Ovary (tissue), 9 donors: Measurements from ENCODE around the gene UNC45B. TPM values are rescaled to one million over a fixed set of nuclear protein-coding genes. Genes with fewer than 3 reads are reported as not detected.
"Not testable (repeated sequence)": the region's sequence is repeated elsewhere in the genome, so short reads cannot be mapped to it uniquely, and the experiment has no call there.

Source experiments
- DNase-seq, 5 donors: peaks; one replicate each; pipeline ENCODE4 v3.0.0-alpha.2; 2019 to 2020
- H3K27ac ChIP-seq, 2 donors: fragments of 200-600 bp; one replicate each; pipeline versions ENCODE4 v1.5.1 to v1.8.0; 2019 to 2022
- H3K27me3 ChIP-seq: fragments of 200-600 bp; one replicate; pipeline ENCODE4 v1.8.0; 2022
- H3K36me3 ChIP-seq: fragments of 200-600 bp; sonication (generic); one replicate; pipeline ENCODE4 v1.5.1; 2019
- H3K4me1 ChIP-seq: one replicate; pipeline ENCODE4 v1.8.1; 2013; ENCODE audit warnings: mild to moderate bottlenecking, moderate library complexity; ENCODE audit not compliant: insufficient read depth
- H3K4me3 ChIP-seq: fragments of 200-600 bp; sonication (generic); one replicate; pipeline ENCODE4 v1.5.1; 2017
- H3K9me3 ChIP-seq, 2 donors: fragments of 200-600 bp in 1 of 2; sonication (generic) in 1 of 2; one replicate each; pipeline versions ENCODE4 v1.5.1 to v1.8.1; 2013 to 2019; ENCODE audit warnings: mild to moderate bottlenecking in 1 of 2, moderate library complexity in 1 of 2
- CTCF ChIP-seq, 3 donors: fragments of 450-650 bp in 2 of 3; fragments of 200-600 bp in 1 of 3; IDR thresholded peaks; one replicate each; pipeline versions ENCODE4 v1.5.1 to v1.8.0; 2016 to 2022; ENCODE audit warnings: antibody characterized with exemption in 3 of 3, mild to moderate bottlenecking in 1 of 3
- EP300 ChIP-seq: sonication (generic); formaldehyde crosslinking; IDR thresholded peaks from one replicate; pipeline ENCODE4 v1.6.1; 2017; ENCODE audit warnings: antibody characterized with exemption
- POLR2A ChIP-seq: fragments of 450-650 bp; IDR thresholded peaks from one replicate; pipeline ENCODE4 v1.6.1; 2017; ENCODE audit warnings: antibody characterized with exemption, mild to moderate bottlenecking, moderate library complexity
- WGBS, 3 donors: extraction: QIAGEN DNeasy Blood & Tissue Kit in 1 of 3; methylation state at CpG; one replicate each; pipeline versions ENCODE4 v1.1.5 to v1.1.7; 2013 to 2017; 5-methylcytosine and 5-hydroxymethylcytosine counted together
- intact Hi-C, 4 donors: fragments of 100-400 bp; cut with DNase I; formaldehyde crosslinking; loops; one replicate each; pipeline versions ENCODE4 v1.11.0 to v1.15.1; 2022 to 2023
- polyA plus RNA-seq, 2 donors: library from polyadenylated mRNA; stranded (reverse); fragments of 200-250 nt in 1 of 2; fragments of 350-450 nt in 1 of 2; fragmentation: Illumina TruSeq in 1 of 2; extraction: RNeasy Lipid Tissue Mini Kit (QIAGEN cat#74804) in 1 of 2; gene quantifications; one replicate each; pipeline ENCODE4 v1.2.3, GENCODE V29; 2013 to 2014
- total RNA-seq, 7 donors: library from RNA; depleted of rRNA in 2 of 7; stranded (reverse); fragments of >200 nt in 2 of 7; fragmentation: NEBNext Ultra II Directional in 3 of 7; extraction: Animal tissue kit (Norgen Biotek cat#: 25700) in 3 of 7; gene quantifications; one replicate each; pipeline versions ENCODE4 v1.1.0 to v1.2.4, GENCODE V29; 2016 to 2023
- donor health status: DM: no; HTN: no; CAD: no; lungs with moderate emphysema.
- donor health status: DM: no; HTN: no; CAD: no.
- donor health status: Bipolar disorder and iron deficiency.
- donor health status: DM: yes; HTN: yes; CAD: no.
- donor health status: DM: no; HTN: no; CAD: no.
- donor health status: DM: yes; HTN: yes; CAD: no.

Gene UNC45B
- total and polyA plus RNA-seq, 9 donors: 0.05 to 0.10 (median 0.05) TPM; not detected in 4

- 81 to 90% (median 86%) methylated on average over 17 of the region's 17 CpGs for WGBS, 3 donors
- no peaks in the 10 kb centered on the region for H3K36me3 ChIP-seq
- TF ChIP-seq EP300 (no peak), CTCF (IDR thresholded peaks at IDR 0.05) (no peak), POLR2A (no peak)
- no peaks in the 10 kb centered on the region for H3K4me1 ChIP-seq
- intact Hi-C loops: loop anchor here in 1 of 4 donors (10.0 kb wide), 1 partner anchor 365 kb away; the partner anchor contains the start of gene SLFN12L
- no peaks in the 10 kb centered on the region for H3K27me3 ChIP-seq
- H3K9me3 ChIP-seq: no peaks in the 10 kb centered on the region
- H3K4me3 ChIP-seq: no peak overlapping the region
- H3K27ac ChIP-seq: no peak overlapping the region
- no peak for DNase-seq
Observed at GRCh38 chr17:35169835-35170363, 22.3 kb downstream of the UNC45B start.

- no peak overlapping the region for H3K4me3 ChIP-seq
- TF ChIP-seq POLR2A (no peak), EP300 (no peak), CTCF (IDR thresholded peaks at IDR 0.05) (peak in 1 of 3 donors; percentile 21)
- H3K27ac ChIP-seq: no peak overlapping the region
- H3K9me3 ChIP-seq: no peaks in the 10 kb centered on the region
- H3K36me3 ChIP-seq: no peaks in the 10 kb centered on the region
- no peak for DNase-seq
- 66 to 80% (median 75%) methylated on average over 18 of the region's 18 CpGs for WGBS, 3 donors
- intact Hi-C loops: loop anchor here in 1 of 4 donors (10.0 kb wide), 1 partner anchor 364 kb away; the partner anchor contains the start of gene SLFN12L
- no peaks in the 10 kb centered on the region for H3K27me3 ChIP-seq
- no peaks in the 10 kb centered on the region for H3K4me1 ChIP-seq
Observed at GRCh38 chr17:35170968-35171771, 23.6 kb downstream of the UNC45B start.

GRCh38 chr17:35171834-35172233 is 24.2 kb downstream of the UNC45B start:
- 43 to 46% (median 46%) methylated on average over 2 of the region's 2 CpGs for WGBS, 3 donors
- H3K4me1 ChIP-seq: no peaks in the 10 kb centered on the region

GRCh38 chr17:35172321-35172720 is 24.7 kb downstream of the UNC45B start:
- H3K9me3 ChIP-seq, DNase-seq, H3K4me3 ChIP-seq, H3K27ac ChIP-seq, H3K36me3 ChIP-seq, H3K27me3 ChIP-seq, H3K4me1 ChIP-seq: not testable (repeated sequence)
- intact Hi-C loops: loop anchor here in 1 of 4 donors (10.0 kb wide), 1 partner anchor 362 kb away; the partner anchor contains the start of gene SLFN12L
- WGBS, 3 donors: 60 to 74% (median 62%) methylated on average over 3 of the region's 3 CpGs

More at GRCh38 chr17:35171834-35172233, 24.2 kb downstream of the UNC45B start:
- Histone ChIP-seq H3K4me3 (no peak overlapping the region), H3K27me3 (no peaks in the 10 kb centered on the region), H3K27ac (no peak overlapping the region), H3K9me3 (no peaks in the 10 kb centered on the region), H3K36me3 (no peaks in the 10 kb centered on the region)
- TF ChIP-seq POLR2A (no peak), EP300 (no peak), CTCF (IDR thresholded peaks at IDR 0.05) (no peak)
- intact Hi-C loops: loop anchor here in 1 of 4 donors (10.0 kb wide), 1 partner anchor 363 kb away; the partner anchor contains the start of gene SLFN12L
- no peak for DNase-seq
